ENCODE data around the gene GRID2.

DNA sequence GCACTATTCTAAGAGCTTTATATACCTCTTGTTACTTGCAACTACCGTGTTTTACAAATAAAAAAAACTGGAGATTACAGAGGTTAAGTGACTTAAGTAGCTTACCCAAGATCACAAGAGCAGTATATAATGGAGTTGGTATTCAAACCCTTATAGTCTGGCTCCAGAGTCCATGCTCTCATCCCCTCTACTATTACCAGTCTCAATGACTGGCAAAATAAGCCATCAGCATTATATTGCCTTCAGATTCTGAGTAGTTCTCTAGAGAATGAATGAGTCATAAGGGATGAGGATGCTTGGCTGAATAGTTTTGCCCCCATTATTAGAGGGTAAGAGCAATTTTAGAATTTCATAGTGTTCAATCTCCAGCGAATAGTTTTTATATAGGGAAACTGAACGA lies 1354.7 kb downstream of the GRID2 start:
- TF ChIP-seq CTCF (IDR thresholded peaks at IDR 0.05) (no peak), POLR2AphosphoS5 (IDR thresholded peaks at IDR 0.05; ENCODE audit: low read depth, low read length) (no peak), YY1 (IDR thresholded peaks at IDR 0.05; ENCODE audit: low read depth) (no peak), TAF1 (IDR thresholded peaks at IDR 0.05; ENCODE audit: borderline replicate concordance, low read depth, low read length) (no peak), RFX5 (IDR thresholded peaks at IDR 0.05; ENCODE audit: low read length) (no peak), GABPA (IDR thresholded peaks at IDR 0.05; ENCODE audit: low read depth) (no peak), RAD21 (IDR thresholded peaks at IDR 0.05; ENCODE audit: low read length) (no peak)
- TF ChIP-seq, protein P1, sequence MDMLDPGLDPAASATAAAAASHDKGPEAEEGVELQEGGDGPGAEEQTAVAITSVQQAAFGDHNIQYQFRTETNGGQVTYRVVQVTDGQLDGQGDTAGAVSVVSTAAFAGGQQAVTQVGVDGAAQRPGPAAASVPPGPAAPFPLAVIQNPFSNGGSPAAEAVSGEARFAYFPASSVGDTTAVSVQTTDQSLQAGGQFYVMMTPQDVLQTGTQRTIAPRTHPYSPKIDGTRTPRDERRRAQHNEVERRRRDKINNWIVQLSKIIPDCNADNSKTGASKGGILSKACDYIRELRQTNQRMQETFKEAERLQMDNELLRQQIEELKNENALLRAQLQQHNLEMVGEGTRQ (IDR thresholded peaks at IDR 0.05; ENCODE audit: borderline replicate concordance, low read depth, low read length) = no peak

Measured in SK-N-SH (cell line).